DOHH2 (cell line): ENCODE results near the gene MLANA.

Experiments
- EZH2phosphoT487 ChIP-seq: fragments of 200-600 bp; sonication (generic); IDR thresholded peaks from 2 replicates; pipeline ENCODE4 v1.6.1; 2017; ENCODE audit warnings: borderline replicate concordance, mild to moderate bottlenecking, antibody characterized with exemption, low read length, moderate library complexity, mixed read lengths
- TF ChIP-seq, protein P1 (sequence below): fragments of 200-600 bp; sonication (generic); IDR thresholded peaks from one replicate; pipeline ENCODE4 v1.5.1; 2014; ENCODE audit warnings: antibody characterized with exemption, mild to moderate bottlenecking, low read depth, low read length; ENCODE audit not compliant: poor library complexity, severe bottlenecking

DNA sequence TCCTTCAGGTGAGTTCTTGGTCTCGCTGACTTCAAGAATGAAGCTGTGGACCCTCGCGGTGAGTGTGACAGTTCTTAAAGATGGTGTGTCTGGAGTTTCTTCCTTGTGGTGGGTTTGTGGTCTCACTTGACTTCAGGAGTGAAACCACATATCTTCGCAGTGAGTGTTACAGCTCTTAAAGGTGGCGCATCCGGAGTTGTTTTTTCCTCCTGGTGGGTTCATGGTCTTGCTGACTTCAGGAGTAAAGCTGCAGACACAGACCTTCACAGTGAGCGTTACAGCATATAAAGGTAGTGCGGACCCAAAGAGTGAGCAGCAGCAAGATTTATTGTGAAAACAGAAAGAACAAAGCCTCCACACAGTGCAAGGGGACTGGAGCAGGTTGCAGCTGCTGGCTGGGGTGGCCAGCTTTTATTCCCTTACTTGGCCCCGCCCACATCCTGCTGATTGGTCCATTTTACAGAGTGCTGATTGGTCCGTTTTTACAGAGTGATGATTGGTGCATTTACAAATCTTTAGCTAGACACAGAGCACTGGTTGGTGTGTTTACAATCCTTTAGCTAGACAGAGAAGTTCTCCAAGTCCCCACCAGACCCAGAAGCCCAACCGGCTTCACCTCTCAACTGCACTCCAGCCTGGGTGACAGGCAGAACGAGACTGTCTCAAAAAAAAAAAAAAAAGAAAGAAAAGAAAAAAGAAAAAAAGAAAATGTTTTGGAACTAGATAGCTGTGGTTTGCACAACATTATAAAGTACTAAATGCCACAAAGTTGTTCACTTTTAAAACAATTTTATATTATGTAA is 48.7 kb upstream of the MLANA start:
- TF ChIP-seq, protein P1, sequence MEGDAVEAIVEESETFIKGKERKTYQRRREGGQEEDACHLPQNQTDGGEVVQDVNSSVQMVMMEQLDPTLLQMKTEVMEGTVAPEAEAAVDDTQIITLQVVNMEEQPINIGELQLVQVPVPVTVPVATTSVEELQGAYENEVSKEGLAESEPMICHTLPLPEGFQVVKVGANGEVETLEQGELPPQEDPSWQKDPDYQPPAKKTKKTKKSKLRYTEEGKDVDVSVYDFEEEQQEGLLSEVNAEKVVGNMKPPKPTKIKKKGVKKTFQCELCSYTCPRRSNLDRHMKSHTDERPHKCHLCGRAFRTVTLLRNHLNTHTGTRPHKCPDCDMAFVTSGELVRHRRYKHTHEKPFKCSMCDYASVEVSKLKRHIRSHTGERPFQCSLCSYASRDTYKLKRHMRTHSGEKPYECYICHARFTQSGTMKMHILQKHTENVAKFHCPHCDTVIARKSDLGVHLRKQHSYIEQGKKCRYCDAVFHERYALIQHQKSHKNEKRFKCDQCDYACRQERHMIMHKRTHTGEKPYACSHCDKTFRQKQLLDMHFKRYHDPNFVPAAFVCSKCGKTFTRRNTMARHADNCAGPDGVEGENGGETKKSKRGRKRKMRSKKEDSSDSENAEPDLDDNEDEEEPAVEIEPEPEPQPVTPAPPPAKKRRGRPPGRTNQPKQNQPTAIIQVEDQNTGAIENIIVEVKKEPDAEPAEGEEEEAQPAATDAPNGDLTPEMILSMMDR = no peak
- no peak for TF ChIP-seq EZH2phosphoT487
